CMK (cell line): ENCODE results near the gene CRY2.
"Not testable (repeated sequence)": the region's sequence is repeated elsewhere in the genome, so short reads cannot be mapped to it uniquely, and the experiment has no call there.

Experiments
- DNase-seq: peaks from one replicate; pipeline ENCODE4 v3.0.0-alpha.2; 2010; ENCODE audit warnings: low read depth

CRY2 gene

DNA sequence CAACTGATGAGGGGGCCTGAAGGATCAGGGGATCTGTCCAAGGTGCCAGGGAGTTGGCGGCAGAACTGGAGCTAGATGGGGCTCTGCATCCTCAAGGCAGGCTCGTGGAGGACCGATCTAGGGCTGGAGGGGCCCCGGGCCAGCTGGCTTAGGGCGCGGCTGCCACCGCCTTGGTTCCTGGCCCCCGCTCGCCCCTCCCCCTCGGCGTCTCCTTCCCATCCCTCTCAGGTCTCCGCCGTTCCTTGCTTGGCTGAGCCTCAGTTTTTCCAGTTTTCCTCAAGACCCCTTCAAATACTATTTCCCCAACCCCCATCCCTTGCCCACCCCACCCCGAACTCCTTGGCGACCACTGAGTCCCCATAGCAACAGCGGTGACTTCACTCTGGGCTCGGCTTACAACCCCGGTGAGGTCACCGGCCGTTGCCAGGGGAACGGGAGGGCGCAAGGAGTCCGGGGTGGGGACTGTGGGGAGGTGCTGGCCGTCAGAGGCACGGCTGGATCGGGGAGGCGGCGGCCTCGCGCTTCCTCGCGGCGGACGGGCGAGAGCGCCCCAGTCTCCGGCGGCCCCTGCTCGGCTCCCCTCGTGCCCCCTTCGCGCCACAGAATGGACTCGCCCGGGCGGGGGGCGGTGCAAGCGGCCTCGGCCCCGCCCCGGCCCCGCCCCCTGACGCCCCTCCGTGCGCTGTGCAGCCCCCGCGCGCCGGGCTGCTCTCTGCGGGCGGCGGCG, 52.3 kb downstream of the CRY2 start:
- no peak for DNase-seq

GRCh38 chr11:45900175-45900800, 53.0 kb downstream of the CRY2 start:
- not testable (repeated sequence) for DNase-seq

GRCh38 chr11:45900916-45901617, 53.8 kb downstream of the CRY2 start:
- no peak for DNase-seq

DNA sequence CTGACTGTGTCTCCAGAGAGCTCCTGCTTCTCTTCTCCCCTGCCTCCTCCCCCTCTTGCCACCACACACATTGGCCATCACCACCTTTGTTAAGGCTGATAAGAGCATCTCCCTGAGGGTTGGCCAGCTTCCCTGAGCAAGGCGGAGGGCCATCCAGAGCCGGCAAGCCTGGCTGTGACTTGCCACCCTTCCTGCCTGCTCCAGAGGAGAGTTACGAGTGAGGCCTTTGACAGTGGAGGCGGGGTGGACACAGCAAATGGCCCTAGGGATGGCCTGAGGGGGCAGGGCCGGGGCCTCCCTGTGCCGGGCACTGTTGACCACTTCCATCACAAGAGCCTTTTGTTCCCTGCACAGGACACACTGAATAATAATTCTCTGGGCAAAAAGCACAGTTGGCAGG, 54.4 kb downstream of the CRY2 start:
- DNase-seq: no peak

GRCh38 chr11:45902452-45903380, 55.4 kb downstream of the CRY2 start:
- no peak for DNase-seq

DNA sequence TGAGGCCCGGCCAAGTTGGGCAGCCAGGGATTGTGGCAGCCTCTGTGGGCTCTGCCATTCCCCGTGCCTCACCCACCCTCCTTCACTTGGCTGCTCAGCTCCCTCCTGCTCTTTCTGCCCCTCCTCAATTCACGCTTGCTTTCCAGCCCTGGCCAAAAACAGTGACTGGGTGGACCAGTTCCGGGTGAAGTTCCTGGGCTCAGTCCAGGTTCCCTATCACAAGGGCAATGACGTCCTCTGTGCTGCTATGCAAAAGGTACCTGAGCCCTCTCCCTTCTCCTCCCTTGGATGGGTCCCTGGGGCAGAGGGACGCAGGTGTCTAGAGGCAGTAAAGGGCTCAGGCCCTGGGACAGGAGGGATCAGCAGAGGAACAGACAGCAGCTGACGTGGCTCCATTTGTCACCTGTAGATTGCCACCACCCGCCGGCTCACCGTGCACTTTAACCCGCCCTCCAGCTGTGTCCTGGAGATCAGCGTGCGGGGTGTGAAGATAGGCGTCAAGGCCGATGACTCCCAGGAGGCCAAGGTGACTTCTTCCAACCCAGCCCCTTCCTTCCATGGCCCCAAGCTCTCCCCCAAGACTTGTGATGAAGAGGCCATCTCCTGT, 57.1 kb downstream of the CRY2 start:
- DNase-seq: no peak

GRCh38 chr11:45905095-45905494, 57.8 kb downstream of the CRY2 start:
- no peak for DNase-seq

GRCh38 chr11:45905576-45905975, 58.3 kb downstream of the CRY2 start:
- not testable (repeated sequence) for DNase-seq

GRCh38 chr11:45906096-45906682, 58.9 kb downstream of the CRY2 start:
- DNase-seq: no peak

DNA sequence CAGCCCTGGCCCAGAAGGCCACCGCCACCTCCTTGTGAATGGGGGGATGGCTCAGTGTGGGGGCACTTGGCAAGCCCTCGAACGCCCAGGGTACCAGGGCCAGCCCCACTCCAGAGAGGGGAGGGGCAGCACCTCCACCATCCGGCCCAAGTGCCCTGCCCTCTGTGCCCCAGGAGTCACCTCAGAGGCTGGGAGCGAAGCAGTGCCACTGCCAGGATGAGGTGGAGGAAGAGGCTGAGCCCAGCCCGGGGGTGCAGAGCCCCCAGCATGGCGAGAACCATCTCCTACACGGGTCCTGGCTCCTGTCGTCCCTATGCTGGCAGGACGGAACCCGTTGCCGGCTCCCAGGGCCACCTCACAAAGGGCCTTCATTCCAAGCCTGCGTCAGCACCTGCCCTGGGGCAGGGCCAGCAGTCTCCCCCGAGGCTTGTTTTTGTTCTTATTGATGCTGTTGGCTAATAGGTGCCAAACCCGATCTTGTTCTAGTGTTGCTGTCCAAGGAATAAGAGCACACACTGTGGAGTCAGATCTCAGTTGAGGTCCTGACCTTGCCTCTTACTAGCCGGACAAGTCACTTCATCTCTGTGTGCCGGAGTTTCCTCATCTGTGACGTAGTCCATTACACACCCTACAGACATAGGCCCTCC, 59.8 kb downstream of the CRY2 start, which contains the start of gene FREY1:
TSS of gene FREY1 (minus strand) at position 307 of the 647 bp plus-strand sequence. CDS start at position 281, 26 bp downstream.
- no peak for DNase-seq

- no peak for DNase-seq
Observed at GRCh38 chr11:45907911-45908370, 60.7 kb downstream of the CRY2 start.

DNA sequence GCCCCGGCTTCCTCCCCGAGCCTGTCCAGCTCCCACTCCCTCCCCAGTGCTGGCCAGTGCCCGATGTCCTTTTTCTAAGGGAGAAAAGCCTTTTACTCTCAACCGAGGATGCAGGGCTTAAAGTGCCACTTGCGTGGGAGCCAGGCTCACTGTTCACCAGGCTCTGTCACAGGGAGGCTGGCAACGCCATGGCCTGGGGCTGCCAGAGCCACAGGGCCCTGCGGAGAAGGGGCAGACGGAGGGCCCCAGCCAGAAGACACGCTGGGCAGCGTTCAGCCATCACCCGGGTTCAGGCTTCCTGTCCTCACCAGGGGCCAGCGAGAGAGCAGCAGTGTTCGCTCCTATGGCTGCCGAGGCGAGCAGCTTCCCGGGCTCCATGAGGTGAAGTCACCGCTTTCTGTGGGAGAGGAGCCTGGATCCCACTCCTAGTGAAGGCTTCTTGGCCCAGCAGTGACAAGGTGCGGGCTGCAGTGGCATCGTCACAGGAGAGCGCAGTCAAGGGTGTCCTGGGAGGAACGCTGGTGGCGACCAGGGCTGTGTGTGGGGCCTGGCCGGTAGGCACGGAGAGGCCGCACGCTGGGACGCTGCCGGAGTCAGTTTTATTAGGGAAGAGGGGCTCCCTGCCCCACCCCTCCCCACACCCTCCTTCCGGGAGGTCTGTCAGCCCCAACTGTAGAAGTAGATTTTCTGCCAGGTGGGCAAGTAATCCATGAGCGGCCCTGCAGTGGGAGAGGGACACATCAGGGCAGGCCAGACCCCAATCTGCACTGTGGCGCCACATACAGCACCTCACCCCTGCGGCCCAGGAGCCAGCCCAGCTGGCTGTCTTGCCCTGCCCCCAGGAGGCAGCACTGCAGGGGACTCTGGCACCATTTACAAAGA, 62.6 kb downstream of the CRY2 start:
- no peak for DNase-seq

GRCh38 chr11:45910623-45911022, 63.3 kb downstream of the CRY2 start:
- DNase-seq: no peak

- no peak for DNase-seq
Observed at GRCh38 chr11:45913514-45913913, 66.2 kb downstream of the CRY2 start.

DNA sequence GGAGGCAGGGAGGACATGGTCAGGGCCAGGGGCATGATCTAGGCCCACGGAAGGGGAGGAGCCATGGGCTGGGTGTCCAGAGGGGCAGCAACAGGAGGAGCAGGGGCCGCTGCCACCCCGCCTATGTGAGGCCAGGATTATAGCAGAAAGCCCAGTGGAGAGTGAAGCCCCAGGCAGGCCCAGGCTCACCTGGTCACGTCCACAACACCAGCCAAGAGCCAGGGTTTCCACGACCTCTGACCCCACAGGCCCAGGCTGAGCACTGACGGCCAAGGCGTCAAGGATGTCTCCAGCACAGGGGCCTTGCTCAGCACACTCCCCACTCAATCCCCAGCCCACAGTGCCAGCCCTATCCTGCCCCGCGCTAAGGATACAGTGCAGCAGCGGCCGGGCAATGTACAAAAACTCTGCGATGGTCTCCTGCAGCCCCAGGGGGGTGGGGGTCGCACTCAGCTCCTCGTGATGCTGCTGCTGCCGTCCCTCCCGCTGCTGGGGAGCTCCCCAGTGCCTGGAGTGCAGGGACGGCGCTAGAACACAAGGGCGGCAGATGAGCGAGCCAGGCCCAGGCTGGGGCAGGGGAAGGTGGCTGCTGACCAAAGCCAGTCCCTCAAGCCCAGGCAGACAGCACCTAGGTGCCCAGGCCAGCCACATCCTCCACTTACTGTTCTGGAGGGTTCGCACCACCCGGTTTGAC, 66.8 kb downstream of the CRY2 start:
- DNase-seq: no peak

- DNase-seq: no peak
Observed at GRCh38 chr11:45915446-45915845, 68.2 kb downstream of the CRY2 start.

- no peak for DNase-seq
Observed at GRCh38 chr11:45917286-45917622, 70.0 kb downstream of the CRY2 start.

GRCh38 chr11:45917623-45918330, 70.5 kb downstream of the CRY2 start, which contains the start of gene PEX16:
Gene PEX16, minus strand, starts transcription at chr11:45917877. Its CDS starts 66 bp downstream, at chr11:45917811.
- peak; percentile 85 for DNase-seq
